GM18867 (cell line): ENCODE data around the gene TNIK.

Experiments
- ATAC-seq: cut with Tn5 transposase; IDR thresholded peaks from one replicate; pipeline ENCODE4 v1.9.1; 2021; ENCODE audit warnings: mild to moderate bottlenecking, moderate library complexity; ENCODE audit not compliant: unreplicated experiment

The TNIK gene

GRCh38 chr3:171116824-171117395 is 343.3 kb downstream of the TNIK start:
- no peak for ATAC-seq

GRCh38 chr3:171116365-171116764 is 343.8 kb downstream of the TNIK start:
- ATAC-seq: no peak

GRCh38 chr3:171115667-171116066 is 344.5 kb downstream of the TNIK start:
- no peak for ATAC-seq

GRCh38 chr3:171113716-171114115 is 346.5 kb downstream of the TNIK start:
- ATAC-seq: no peak

- no peak for ATAC-seq
Measured at GRCh38 chr3:171110715-171111114, 349.5 kb downstream of the TNIK start.

- no peak for ATAC-seq
Measured at GRCh38 chr3:171108066-171108465, 352.1 kb downstream of the TNIK start.

GRCh38 chr3:171103185-171103584 is 357.0 kb downstream of the TNIK start:
- ATAC-seq: no peak

GRCh38 chr3:171101982-171102641 is 358.1 kb downstream of the TNIK start:
- ATAC-seq: no peak

- no peak for ATAC-seq
Measured at GRCh38 chr3:171099911-171100310, 360.3 kb downstream of the TNIK start.

- peak; percentile 57 for ATAC-seq
Measured at GRCh38 chr3:171095063-171095462, 365.1 kb downstream of the TNIK start.

GRCh38 chr3:171094411-171094810 is 365.8 kb downstream of the TNIK start:
- no peak for ATAC-seq

- no peak for ATAC-seq
Measured at GRCh38 chr3:171093462-171093861, 366.7 kb downstream of the TNIK start.

- ATAC-seq: no peak
Measured at GRCh38 chr3:171092467-171092911, 367.7 kb downstream of the TNIK start.

GRCh38 chr3:171090321-171090720 is 369.9 kb downstream of the TNIK start:
- no peak for ATAC-seq

GRCh38 chr3:171088964-171089754 is 371.0 kb downstream of the TNIK start:
- no peak for ATAC-seq

GRCh38 chr3:171088496-171088895 is 371.7 kb downstream of the TNIK start:
- ATAC-seq: no peak

GRCh38 chr3:171086914-171087313 is 373.3 kb downstream of the TNIK start:
- no peak for ATAC-seq

- ATAC-seq: no peak
Measured at GRCh38 chr3:171077261-171077660, 382.9 kb downstream of the TNIK start.

- ATAC-seq: no peak
Measured at GRCh38 chr3:171072432-171072831, 387.8 kb downstream of the TNIK start.

- no peak for ATAC-seq
Measured at GRCh38 chr3:171068658-171069057, 391.5 kb downstream of the TNIK start.

- no peak for ATAC-seq
Measured at GRCh38 chr3:171066206-171066605, 394.0 kb downstream of the TNIK start.

- no peak for ATAC-seq
Measured at GRCh38 chr3:171065732-171066131, 394.5 kb downstream of the TNIK start.
